ENCODE data around the gene THUMPD1.
"Not testable (repeated sequence)": the region's sequence is repeated elsewhere in the genome, so short reads cannot be mapped to it uniquely, and the experiment has no call there.

Gene THUMPD1

DNA sequence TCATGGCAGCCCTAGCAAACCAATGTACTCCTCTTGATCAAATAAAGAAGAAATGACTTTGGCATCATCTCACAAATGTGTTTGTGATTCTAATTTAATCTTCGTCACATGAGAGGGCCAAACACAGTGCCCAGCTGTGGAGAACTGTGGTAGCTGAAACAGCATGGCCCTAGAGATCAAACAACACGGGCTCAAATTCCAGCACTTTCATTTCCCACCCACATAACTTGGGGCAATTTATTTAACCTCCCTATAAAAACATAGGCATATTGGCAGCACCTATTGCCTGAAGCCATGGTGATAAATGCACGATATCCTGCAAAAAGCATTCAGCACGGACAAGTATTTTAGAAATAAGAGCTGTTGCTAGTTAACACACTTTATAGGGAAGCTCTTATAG is 46.6 kb downstream of the THUMPD1 start:
- H3K27me3 ChIP-seq (ENCODE audit: control insufficient read depth in 1 of 2, insufficient read depth in 2 of 2, low read length in 2 of 2) = no peaks in the 10 kb centered on the region
- H3K27ac ChIP-seq (ENCODE audit: low read length) = no peak overlapping the region
- no peaks in the 10 kb centered on the region for H3K4me1 ChIP-seq (ENCODE audit: control insufficient read depth, insufficient read depth, low read length)
- H3K36me3 ChIP-seq (ENCODE audit: control insufficient read depth in 2 of 2, insufficient read depth in 2 of 2, low read length in 2 of 2) = no peaks in the 10 kb centered on the region
- H3K4me3 ChIP-seq (ENCODE audit: low read length in 2 of 2) = no peak overlapping the region
- H3K9ac ChIP-seq (ENCODE audit: low read length in 2 of 2) = no peak overlapping the region
- no peaks in the 10 kb centered on the region for H3K9me3 ChIP-seq (ENCODE audit: control insufficient read depth in 2 of 2, low read length in 2 of 2)

DNA sequence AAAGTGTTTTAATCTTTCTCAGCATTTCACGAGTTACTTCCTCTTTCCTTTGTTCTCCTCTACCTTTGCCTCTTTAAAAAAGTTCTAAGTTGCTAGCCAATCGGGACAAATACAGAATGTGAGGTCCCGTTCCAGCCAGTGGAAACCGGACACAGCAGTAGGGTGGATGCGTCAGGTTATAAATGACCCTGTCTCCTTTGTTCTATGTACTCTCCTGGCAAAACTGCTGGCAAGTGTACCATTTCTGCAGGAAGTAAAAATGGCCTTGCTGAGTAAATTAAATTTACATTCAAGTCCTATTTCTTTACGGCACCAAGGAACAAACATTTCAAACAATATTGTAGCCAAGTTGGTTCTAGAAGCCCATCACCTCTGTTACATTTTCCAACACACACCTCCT is 47.5 kb downstream of the THUMPD1 start:
- not testable (repeated sequence) for H3K27me3 ChIP-seq (ENCODE audit: control insufficient read depth in 1 of 2, insufficient read depth in 2 of 2, low read length in 2 of 2); H3K4me3 ChIP-seq (ENCODE audit: low read length in 2 of 2); H3K27ac ChIP-seq (ENCODE audit: low read length); H3K36me3 ChIP-seq (ENCODE audit: control insufficient read depth in 2 of 2, insufficient read depth in 2 of 2, low read length in 2 of 2); H3K4me1 ChIP-seq (ENCODE audit: control insufficient read depth, insufficient read depth, low read length); H3K9ac ChIP-seq (ENCODE audit: low read length in 2 of 2); H3K9me3 ChIP-seq (ENCODE audit: control insufficient read depth in 2 of 2, low read length in 2 of 2)

DNA sequence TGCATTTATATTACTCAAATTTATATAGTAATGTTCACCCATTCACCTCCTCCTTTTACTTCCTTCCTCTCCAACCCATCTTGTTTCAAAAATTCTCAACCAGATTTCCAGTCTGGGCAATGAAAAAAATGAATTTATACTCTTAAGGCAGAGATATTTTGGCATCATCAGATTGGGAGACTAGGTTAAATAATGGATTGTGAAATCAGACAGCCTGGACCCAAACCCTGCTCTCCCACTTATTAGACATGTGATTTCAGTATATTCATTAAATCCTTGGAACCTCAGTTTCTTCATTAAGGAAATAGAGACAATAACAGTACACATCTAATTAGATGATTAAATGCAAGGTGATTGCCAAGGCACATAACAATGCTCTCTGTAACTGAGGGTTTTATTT is 52.0 kb downstream of the THUMPD1 start:
- no peaks in the 10 kb centered on the region for H3K27me3 ChIP-seq (ENCODE audit: control insufficient read depth in 1 of 2, insufficient read depth in 2 of 2, low read length in 2 of 2)
- no peaks in the 10 kb centered on the region for H3K4me1 ChIP-seq (ENCODE audit: control insufficient read depth, insufficient read depth, low read length)
- H3K36me3 ChIP-seq (ENCODE audit: control insufficient read depth in 2 of 2, insufficient read depth in 2 of 2, low read length in 2 of 2) = no peaks in the 10 kb centered on the region
- H3K9me3 ChIP-seq (ENCODE audit: control insufficient read depth in 2 of 2, low read length in 2 of 2) = no peaks in the 10 kb centered on the region
- no peak overlapping the region for H3K9ac ChIP-seq (ENCODE audit: low read length in 2 of 2)
- H3K27ac ChIP-seq (ENCODE audit: low read length) = no peak overlapping the region
- H3K4me3 ChIP-seq (ENCODE audit: low read length in 2 of 2) = no peak overlapping the region

DNA sequence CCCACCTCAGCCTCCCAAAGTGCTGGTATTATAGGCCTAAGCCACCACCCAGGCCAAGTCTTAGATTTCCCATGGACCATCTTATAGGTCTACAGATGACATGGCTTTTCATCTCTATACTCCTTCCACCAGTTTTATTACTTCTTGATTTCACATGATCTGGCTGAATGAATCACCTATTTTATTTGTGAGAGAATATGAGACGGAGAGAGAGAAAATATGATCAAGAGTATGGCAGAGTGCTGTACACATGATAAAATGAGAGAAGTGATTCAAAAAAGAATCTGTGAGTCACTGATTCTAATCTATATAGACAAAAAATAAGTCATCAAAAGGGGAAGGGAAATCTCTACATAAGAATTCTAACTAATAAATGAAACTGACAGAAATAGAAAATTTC is 57.8 kb downstream of the THUMPD1 start:
- Histone ChIP-seq H3K9me3 (ENCODE audit: control insufficient read depth in 2 of 2, low read length in 2 of 2) (no peaks in the 10 kb centered on the region), H3K27ac (ENCODE audit: low read length) (no peak overlapping the region), H3K27me3 (ENCODE audit: control insufficient read depth in 1 of 2, insufficient read depth in 2 of 2, low read length in 2 of 2) (no peaks in the 10 kb centered on the region), H3K9ac (ENCODE audit: low read length in 2 of 2) (no peak overlapping the region), H3K4me3 (ENCODE audit: low read length in 2 of 2) (no peak overlapping the region), H3K4me1 (ENCODE audit: control insufficient read depth, insufficient read depth, low read length) (no peaks in the 10 kb centered on the region), H3K36me3 (ENCODE audit: control insufficient read depth in 2 of 2, insufficient read depth in 2 of 2, low read length in 2 of 2) (no peaks in the 10 kb centered on the region)
